CD4-positive, alpha-beta T cell treated with Interferon gamma for 1 hour (primary cell): Measurements from ENCODE around the gene SYT9.
"Not testable (repeated sequence)": the region's sequence is repeated elsewhere in the genome, so short reads cannot be mapped to it uniquely, and the experiment has no call there.

ENCODE experiments used
- DNase-seq: peaks from one replicate; pipeline ENCODE4 v3.0.0-alpha.2; 2020

SYT9 gene

DNA sequence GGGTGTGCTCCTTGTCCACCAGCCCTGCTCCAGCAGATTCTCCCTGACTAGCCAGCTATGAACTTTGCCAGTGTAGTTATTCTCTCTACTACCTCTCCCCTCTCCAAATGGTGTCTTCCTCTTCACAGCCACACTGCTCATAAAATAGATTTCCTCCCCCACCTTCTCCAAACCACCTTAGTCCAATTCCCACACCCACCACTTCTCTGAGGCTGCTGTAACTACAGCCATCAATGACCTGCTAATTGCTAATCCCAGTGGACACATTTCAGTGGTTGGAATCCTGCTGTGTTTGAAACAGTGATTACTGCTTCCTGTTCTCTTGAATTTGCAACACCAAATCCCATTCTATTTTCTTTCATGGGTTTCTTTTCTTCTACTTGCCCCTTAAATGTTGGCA, 23.4 kb downstream of the SYT9 start:
- DNase-seq = no peak

DNA sequence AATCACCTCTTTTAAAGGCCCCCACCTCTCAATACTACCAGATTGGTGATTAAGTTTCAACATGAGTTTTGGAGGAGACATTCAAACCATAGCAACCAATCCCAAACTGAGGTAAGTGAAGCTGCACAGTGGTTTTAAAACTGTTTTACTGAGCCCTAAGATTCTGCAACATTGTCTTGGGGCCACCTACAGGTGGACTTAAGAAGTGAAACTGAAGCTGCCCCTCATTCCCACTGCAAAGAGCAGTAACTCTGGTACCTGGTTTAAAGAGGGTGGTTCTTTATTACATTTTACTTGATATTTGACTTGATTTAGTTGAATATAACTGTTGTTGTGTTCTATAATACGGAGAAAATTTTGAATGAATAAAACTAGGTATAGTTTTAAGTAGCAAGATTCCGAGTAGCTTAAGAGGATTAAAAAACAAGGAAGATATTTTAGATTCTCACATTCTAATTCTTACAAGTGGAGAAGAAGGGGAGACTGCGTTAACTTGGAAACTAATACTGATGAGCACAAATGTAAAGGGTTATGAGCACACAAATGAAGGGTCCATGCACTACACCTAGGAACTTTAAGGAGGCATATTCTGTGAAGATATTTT, 26.7 kb downstream of the SYT9 start:
- no peak for DNase-seq

DNA sequence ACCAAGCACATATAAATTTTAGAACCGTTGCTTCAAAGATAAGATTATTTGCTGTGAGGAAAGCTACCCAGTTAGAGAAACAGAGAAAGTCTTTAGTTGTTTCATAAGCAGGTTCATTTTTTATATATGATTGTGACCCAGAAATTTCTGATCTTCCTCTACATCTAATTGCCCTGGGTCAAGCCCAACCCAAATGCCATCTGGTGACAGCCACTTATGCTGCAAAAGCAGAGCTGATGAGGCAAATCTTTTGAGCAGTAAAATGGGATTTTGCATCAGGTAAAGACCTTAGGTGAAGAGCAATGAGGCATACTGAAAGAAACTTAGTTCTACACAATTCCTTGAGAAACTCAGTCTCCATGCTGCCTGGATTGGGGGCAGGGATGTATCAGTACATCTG, 28.0 kb downstream of the SYT9 start:
- DNase-seq = no peak

DNA sequence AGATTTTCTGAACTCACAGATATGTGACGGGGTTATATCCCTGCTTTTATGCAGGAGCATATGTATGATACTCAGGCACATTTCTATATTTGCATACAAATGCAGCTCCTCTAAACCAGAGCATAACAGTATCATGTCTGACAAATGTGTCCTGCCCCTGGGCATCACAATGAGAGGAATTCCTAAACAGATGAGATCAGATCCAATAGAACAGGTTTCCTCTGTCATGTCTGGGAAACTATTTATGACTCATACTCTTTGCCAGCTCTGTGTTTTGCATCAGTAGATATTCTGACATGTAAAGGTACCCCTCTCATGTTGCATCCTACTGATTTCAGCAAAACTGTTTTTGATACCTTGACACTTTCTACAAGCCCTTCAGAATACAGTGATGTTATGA, 29.4 kb downstream of the SYT9 start:
- no peak for DNase-seq

DNA sequence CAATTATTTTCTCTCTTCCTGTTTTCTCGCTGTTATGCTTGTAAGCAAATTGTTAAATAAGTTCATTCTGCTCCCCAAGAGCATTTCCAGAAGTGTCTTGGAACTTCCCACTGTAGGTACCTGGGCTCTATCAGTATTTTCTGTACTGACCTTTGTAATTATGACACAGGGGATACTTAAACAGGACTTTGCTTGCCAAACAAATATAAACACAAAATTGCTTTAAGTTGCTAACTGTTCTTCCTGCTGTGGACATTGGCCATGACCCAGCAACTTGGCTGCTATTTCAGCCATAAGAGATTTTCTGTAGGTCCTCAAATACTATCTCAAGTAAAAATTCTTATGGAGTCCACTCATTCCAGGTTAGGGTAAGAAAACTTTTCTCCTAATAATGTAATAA, 30.1 kb downstream of the SYT9 start:
- DNase-seq = no peak

DNA sequence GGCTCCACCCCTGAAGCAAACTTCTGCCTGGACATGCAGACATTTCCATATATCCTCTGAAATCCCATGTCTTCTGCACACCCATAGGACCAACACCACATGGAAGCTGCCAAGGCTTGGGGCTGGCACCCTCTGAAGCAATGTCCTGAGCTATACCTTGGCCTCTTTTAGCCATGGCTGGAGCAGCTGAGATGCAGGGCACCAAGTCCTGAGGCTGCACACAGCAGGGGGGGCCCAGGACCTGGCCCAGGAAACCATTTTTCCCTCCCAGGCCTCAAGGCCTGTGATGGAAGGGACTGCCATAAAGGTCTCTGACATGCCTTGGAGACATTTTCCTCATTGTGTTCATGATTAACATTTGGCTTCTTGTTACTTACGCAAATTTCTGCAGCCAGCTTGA, 34.5 kb downstream of the SYT9 start:
- no peak for DNase-seq

DNA sequence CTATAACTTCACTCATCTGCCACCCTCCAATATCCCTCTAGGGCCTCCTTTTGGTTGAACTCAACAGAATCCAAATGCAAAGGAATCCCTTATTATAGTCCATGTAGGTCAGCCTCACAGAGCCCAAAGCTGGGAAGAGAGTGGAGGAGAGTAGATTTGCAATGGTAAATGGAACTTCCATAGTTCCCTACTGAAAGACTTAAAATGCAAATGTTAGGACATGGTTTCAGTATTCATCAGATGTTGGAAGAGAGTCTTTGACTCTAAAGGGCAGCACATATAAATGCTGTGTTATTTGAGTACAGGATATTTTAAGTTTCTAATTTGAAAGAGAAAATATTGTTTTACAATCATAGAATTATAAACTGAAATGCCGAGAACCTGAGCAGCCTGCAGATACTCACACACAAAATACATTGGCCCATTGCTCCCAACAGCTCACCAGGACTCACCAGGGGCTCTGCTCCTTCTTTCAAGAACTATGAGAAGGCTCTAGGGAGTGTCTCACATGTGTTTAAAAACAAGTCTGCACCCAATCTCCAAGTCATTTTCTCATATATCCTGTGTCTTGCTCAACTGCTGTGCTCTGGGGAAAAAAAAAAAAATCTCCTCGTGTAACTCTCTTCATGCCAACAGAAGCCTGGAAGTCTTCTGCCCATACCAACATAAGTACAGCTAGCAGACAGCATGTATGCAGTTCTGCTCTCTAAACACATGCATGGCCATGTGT, 39.6 kb downstream of the SYT9 start:
- DNase-seq = no peak

DNA sequence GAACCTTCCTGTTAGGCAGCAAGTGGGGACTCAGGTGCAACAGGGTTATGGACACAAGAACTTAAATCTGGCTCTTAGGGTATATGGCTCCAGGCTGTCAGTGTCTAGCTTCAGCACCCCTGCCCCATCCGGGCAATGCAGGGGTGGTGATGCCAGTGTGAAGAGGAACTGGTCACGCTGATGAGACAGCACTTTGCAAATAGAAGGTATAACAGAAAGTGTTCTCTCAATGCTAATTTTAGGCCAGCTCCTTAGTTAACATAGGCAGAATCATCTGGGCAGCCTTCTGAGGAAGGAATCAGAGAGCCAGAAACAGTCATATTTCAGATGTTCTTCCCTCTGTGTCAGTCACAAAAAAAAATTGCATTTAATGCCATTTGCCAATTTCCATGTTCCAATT, 41.2 kb downstream of the SYT9 start:
- DNase-seq = no peak

DNA sequence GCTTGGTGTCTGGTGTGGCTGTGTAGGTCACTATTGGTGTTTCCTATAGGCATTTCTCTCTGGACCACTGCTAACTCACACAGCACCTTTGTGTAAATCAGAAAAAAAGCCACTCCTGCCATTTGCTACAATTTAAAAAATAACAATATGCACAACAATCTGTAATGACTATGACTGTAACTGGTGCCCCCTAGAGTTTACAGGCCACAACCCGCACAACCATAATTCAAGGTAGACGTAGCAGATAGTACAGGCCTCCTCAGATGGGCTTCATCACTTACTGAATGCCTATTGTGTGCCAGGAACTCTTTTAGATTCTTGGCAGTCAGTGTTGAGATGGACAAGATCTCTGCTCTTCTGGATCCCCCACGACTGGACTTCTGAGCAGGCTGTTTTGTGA, 47.7 kb downstream of the SYT9 start:
- no peak for DNase-seq

DNA sequence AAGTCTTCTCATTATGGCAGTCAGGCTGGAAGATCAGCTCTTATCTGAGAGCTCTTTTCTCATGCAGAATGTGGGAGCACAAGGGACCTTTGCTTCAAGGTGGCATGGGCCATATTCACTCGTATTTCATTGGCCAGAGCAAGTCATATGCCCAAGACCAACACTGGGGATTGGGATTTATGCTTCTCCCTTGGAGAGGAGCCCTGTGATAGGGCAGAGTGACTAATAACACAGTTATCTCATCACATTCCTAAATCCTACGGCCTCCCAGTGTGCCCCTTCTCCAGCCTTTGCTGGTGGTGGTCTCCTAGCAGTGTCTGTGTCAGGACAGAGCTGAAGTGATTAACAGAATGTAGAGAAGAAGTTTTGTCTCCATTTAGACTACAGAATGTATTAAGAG, 48.6 kb downstream of the SYT9 start:
- DNase-seq = no peak

DNA sequence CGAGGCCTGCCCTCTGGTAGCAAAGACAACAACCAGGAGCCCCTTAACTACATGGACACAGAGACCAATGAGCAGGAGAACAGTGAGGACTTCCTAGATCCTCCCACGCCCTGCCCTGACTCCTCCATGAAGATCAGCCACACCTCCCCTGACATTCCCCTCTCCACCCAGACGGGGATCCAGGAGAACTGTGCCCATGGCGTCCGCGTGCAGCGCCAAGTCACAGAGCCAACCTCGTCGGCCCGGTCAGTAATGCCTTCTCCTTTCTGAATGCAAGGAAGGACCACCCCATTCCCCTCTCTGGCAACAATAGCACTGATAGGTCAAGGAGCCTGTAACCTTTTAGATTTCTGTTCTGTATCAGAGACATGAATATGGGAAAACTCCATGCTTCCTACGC, 51.4 kb downstream of the SYT9 start:
- DNase-seq = no peak

DNA sequence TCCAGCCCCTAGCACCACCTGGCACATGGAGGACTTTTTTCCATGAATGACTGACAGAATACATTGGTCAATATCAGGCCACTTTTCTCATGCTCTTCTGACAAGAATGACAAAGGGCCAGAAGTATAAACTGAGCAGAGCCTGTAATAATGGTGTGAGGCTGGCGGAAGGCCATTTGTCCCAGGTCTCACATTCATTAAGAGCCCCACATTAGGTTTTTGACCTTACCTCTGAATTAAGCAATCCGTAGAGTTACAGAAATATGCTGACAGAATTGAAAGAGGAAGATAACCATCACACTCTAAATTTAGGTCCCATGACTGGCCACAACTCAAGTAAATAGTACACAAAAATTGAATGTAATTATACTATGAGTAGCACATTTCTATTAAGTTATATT, 55.2 kb downstream of the SYT9 start:
- no peak for DNase-seq

DNA sequence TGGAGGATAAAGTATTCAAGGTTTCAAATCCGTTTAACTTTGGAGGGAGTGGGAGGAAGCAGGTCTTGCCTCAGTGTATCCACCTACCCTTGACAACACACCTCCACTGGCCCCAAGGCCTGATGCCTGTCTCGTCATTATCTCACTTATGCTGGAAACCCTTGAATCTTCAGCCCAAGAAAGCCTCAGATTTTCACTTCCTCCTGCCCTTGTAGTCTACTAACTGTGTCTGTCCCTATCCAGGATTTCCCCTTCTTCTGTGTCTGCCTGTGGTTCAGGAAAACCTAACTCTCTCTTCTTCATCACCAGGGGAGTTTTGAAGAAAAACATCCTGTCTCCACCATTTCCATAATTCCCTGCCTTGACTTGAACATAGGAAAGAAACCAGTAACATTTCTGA, 56.1 kb downstream of the SYT9 start:
- DNase-seq = no peak

DNA sequence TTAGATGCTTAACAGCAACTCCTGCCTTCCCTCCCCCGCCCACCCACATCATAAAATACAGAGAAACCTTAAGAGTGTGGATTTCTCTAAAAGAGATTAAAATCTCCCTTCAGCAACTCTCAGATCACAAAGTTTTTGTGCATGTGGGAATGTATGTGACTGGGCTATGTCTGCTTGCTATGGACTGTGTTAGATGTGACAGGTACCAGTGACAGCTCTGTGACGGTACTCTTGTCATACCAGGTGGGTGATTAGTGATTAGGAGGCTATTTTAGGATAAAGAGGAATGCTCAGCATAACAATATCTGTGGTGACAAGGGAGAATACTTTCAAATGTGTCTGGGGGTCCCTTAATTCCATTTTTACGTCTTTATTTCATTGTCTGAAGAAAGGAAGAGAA, 60.2 kb downstream of the SYT9 start:
- DNase-seq = no peak

DNA sequence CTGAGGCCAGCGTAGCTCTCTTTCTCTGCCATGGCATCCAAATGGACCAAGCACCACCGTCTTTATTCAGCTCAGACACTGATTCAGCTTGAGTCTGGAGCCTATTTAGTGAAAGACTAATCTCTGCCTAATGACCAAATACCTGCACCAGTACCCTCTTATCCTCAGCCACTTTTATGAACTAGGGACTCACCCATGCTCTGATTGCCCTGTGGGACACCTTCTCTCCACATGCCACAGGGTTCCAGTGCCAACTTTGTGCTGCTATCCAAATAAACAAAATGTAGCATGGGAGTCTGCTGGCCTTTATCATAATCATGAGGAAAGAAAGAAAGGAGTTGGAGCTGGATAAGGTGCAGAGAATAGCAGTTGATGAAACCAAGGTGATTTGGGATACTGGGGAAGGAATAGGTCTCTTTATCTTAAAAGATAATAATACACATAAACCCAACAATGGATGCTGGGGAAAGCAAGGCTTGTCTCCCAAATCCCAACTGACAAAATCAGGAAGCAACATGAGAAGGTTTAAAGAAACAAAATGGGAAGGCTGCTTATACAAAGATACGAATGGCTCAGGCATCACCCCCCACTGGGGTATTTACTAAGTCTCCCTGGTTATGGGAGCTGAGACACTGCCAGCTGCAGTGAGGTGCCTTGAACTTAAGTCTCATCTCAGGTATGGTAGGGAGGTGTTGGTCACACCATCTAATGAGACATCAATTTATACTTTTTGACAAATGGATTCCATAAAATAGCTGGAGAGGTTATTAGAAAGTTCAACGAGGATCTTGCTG, 63.3 kb downstream of the SYT9 start:
- DNase-seq = no peak

DNA sequence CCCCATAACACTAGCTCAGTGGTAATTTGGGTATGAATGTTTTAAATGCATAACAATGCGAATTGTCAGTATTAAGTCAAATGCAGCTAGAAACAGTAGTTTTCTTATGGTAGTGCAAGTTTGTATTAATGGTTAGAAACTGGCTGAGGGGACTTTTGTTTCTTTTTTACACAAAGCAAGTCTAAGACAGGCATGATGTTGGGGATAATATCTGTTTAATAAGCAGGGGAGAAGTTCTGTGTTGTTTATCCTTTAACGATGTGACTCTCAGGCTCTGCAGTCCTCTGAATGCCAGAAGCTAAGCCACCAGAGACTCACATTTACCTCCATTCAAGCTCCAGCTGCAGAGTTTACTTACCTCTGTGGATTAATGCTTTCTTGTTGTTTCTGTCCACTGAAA, 67.8 kb downstream of the SYT9 start:
- no peak for DNase-seq

DNA sequence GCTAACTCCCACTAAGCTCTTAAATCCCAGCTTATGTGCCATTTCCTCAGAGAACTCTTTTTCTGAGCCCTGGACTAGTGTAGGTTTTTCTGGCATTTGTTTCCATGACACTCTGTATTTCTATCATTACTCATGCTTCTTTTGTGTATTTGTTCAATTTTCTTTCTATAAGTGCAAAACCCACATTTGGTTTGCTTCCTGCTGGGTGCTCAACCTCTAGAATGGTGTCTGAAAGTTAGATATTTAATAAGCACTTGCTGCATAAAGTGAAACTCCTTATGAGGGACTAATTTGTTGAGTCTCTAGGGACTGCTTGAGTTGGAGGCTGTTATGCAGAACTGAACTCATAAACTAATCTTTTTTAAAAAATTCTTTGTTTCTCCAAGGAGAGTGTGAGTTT, 68.6 kb downstream of the SYT9 start:
- no peak for DNase-seq

DNA sequence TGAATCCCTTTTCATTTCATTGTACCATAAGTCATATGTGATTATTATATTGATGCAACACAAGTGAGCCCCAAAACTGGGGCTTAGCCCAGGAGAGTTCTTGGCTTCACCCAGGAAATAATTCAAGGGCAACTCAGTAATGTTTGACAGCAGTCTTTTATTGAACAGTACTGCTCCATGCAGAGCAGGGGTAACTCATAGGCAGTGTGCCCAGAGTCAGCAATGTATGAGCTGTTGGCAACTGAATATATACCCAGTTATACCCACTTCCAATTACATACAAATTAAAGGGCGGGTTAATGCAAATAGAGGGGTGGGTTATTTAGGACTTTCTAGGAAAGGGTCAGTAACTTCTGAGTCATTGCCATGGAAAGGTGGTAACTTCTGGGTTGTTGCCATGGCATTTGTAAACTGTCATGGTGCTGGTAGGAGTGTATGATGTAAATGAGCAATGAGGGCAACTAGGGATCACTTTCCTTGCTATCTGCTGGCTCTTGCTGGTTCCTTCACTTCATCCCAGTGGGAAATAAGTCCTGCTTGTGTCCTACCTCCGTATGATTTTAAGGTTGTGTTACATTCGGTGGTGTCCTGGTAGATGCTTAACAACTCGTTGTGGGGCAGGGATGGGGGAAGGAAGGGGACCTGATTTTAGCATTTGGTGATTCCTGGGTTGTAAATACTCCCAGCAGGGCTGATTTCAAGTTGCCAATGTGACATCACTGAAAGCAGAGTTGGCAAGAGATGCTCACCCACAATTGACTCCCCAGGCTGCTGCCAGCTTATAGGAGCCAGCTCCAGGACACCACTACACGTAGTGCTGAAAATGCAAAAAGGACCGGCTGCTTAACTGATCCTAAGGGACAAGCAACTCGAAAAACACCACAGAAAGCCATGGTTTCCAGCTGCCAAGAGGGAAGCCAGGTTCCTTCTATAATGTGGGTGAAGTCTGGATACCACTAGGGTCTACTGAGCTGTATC, 70.1 kb downstream of the SYT9 start:
- no peak for DNase-seq

DNA sequence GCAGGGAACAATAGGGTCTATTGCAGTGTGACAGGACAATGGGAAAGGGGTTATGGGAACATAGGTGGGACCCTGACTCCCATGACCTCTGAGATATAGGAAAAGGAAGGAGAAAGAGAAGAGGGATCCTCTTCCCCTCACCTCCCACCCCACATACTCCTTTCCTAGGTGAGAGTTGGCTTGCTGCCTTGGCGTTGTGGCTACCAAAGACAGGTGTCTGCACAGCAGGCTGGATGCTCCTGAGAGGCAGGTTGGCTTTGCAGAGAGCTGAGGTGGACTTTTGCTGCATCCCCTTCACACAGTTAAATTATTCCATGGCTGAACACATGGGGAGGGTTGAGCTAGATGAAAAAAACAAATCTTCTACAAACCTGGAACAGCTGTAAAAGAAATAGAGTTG, 80.7 kb downstream of the SYT9 start:
- no peak for DNase-seq

DNA sequence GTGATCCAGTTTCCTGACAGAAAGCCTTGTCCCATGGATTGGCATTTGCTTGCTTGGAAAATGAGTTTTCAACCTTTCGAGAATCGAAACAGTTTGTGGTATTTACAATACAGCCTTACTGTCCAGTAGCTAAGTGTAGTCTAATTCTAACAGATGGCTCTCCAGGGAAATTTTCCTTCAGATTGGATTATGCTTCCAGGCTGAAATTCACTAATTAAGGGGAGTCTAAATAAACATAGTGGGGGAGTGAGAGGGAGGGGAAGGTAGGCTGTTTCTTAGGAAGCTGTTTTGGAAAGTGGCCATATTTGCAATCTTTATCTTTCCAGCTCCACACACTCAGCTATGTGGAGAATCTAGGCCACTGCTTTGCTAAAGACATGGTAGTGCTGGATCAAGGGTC, 81.3 kb downstream of the SYT9 start:
- DNase-seq = no peak

DNA sequence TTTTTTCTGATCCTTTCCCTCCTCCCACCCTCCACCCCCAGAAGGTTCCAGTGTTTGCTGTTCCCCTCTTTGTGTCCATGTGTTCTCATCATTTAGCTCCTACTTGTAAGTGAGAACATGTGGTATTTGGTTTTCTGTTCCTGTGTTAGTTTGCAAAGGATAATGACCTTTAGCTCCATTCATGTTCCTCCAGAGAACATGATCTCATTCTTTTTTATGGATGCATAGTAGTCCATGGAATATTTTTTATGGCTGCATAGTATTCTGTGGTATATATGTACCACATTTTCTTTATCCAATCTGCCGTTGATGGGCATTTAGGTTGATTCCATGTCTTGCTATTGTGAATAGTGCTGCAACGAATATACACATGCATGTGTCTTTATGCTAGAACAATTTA, 83.7 kb downstream of the SYT9 start:
- not testable (repeated sequence) for DNase-seq

DNA sequence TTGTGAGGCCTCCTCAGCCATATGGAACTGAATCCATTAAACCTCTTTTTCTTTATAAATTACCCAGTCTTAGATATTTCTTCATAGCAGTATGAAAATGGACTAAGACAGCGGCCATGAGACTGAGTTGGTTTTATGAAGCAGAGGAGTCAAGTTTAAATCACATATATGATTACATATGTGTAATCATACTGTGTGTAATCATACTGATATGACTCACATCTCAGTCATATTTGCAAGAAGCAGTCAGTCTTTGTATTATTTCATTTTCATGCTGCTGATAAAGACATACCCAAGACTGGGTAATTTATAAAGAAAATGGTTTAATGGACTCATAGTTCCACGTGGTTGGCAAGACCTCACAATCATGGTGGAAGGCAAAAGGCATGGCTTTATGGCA, 89.8 kb downstream of the SYT9 start:
- DNase-seq = no peak
